T-cell (primary cell): ENCODE measurements around the gene PDXP. TPM values are rescaled to one million over a fixed set of nuclear protein-coding genes. Genes with fewer than 3 reads are reported as not detected.
"Not testable (repeated sequence)": the region's sequence is repeated elsewhere in the genome, so short reads cannot be mapped to it uniquely, and the experiment has no call there.

ENCODE experiments used
- ATAC-seq, 4 experiments: fragments of 200-7000 bp in 3 of 4; fragments of 150-1000 bp in 1 of 4; cut with Tn5 transposase; replicated peaks in 1 of 4; 1 replicate in 3 of 4; 2 replicates in 1 of 4; pipeline ENCODE4 v1.10.0; 2021; ENCODE audit warnings: moderate library complexity in 3 of 4, mild to moderate bottlenecking in 2 of 4, moderate number of reproducible peaks in 1 of 4
- CTCF ChIA-PET, 2 donors: fragments of 300-600 bp; sonication (Branson Sonifier 250); formaldehyde crosslinking; loops; one replicate each; lab custom pipeline; 2022; ENCODE audit warnings: antibody characterized with exemption in 2 of 2; lab: Charles Lee
- POLR2A ChIA-PET, 2 donors: fragments of 300-600 bp; sonication (Branson Sonifier 250); formaldehyde crosslinking; loops; one replicate each; lab custom pipeline; 2022; ENCODE audit warnings: antibody characterized with exemption in 2 of 2; lab: Charles Lee
- DNase-seq, 35 experiments: peaks; one replicate each; pipeline versions ENCODE4 v3.0.0 to v3.0.0-alpha.2; 2013 to 2023
- H3K27ac ChIP-seq: one replicate; pipeline ENCODE4 v1.5.1; 2013; ENCODE audit warnings: low read length
- H3K27me3 ChIP-seq, 2 experiments: replicated peaks in 1 of 2; 1 replicate in 1 of 2; 2 replicates in 1 of 2; pipeline versions ENCODE4 v1.6.1 to v1.7.0; 2013; ENCODE audit warnings: low read length in 1 of 2, mixed read lengths in 1 of 2; ENCODE audit not compliant: control insufficient read depth in 2 of 2, insufficient read depth in 2 of 2; ENCODE audit errors: extremely low read depth in 1 of 2
- H3K36me3 ChIP-seq, 2 donors: 1 replicate in 1 of 2; 2 replicates in 1 of 2; pipeline versions ENCODE4 v1.6.1 to v1.7.0; 2013; ENCODE audit warnings: low read length in 1 of 2; ENCODE audit not compliant: control insufficient read depth in 2 of 2, insufficient read depth in 1 of 2; ENCODE audit errors: extremely low read depth in 1 of 2
- H3K4me1 ChIP-seq, 2 experiments: 1 replicate in 1 of 2; 2 replicates in 1 of 2; pipeline versions ENCODE4 v1.6.1 to v1.7.0; 2013; ENCODE audit warnings: low read length in 2 of 2, mixed read lengths in 1 of 2; ENCODE audit not compliant: insufficient read depth in 2 of 2, control insufficient read depth in 1 of 2; ENCODE audit errors: extremely low read depth in 1 of 2
- H3K4me3 ChIP-seq, 2 donors: 1 replicate in 1 of 2; 2 replicates in 1 of 2; pipeline versions ENCODE4 v1.5.1 to v1.7.0; 2013; ENCODE audit warnings: mild to moderate bottlenecking in 2 of 2, low read length in 1 of 2, moderate library complexity in 1 of 2; ENCODE audit not compliant: control insufficient read depth in 1 of 2; ENCODE audit errors: extremely low read depth in 1 of 2
- H3K9me3 ChIP-seq: 2 replicates; pipeline ENCODE4 v1.7.0; 2013
- H3K27ac Mint-ChIP-seq, 2 donors: one replicate each; pipeline ENCODE4 v1.8.0; 2020 to 2021; ENCODE audit warnings: mild to moderate bottlenecking in 2 of 2, mixed read lengths in 2 of 2
- H3K27me3 Mint-ChIP-seq, 2 donors: one replicate each; pipeline ENCODE4 v1.8.0; 2021 to 2022; ENCODE audit warnings: mixed read lengths in 2 of 2
- H3K36me3 Mint-ChIP-seq: one replicate; pipeline ENCODE4 v1.8.0; 2021; ENCODE audit warnings: mixed read lengths
- H3K4me1 Mint-ChIP-seq, 3 donors: one replicate each; pipeline ENCODE4 v1.8.0; 2020 to 2022; ENCODE audit warnings: mixed read lengths in 3 of 3, mild to moderate bottlenecking in 1 of 3
- H3K4me3 Mint-ChIP-seq, 3 donors: one replicate each; pipeline ENCODE4 v1.8.0; 2020 to 2022; ENCODE audit warnings: mild to moderate bottlenecking in 3 of 3, mixed read lengths in 3 of 3, moderate library complexity in 3 of 3
- H3K9me3 Mint-ChIP-seq, 3 donors: one replicate each; pipeline ENCODE4 v1.8.0; 2020 to 2022; ENCODE audit warnings: mixed read lengths in 3 of 3
- WGBS: methylation state at CpG from one replicate; pipeline ENCODE4 v1.1.5; 2013; ENCODE audit warnings: missing lambda C conversion rate; ENCODE audit not compliant: insufficient coverage; 5-methylcytosine and 5-hydroxymethylcytosine counted together
- total RNA-seq, 35 experiments: library from RNA in 6 of 35; stranded (reverse) in 6 of 35; fragments of 120-200 nt in 1 of 35; gene quantifications; one replicate each; pipeline versions ENCODE4 v1.2.1 to v1.2.4 and lab custom pipeline; 2013 to 2026

Gene PDXP
- total RNA-seq, 5 donors from 2014 or later (not counting 1 experiment from before 2014, with no cell fraction given): 3.1 to 11.3 (median 10.7) TPM

DNA sequence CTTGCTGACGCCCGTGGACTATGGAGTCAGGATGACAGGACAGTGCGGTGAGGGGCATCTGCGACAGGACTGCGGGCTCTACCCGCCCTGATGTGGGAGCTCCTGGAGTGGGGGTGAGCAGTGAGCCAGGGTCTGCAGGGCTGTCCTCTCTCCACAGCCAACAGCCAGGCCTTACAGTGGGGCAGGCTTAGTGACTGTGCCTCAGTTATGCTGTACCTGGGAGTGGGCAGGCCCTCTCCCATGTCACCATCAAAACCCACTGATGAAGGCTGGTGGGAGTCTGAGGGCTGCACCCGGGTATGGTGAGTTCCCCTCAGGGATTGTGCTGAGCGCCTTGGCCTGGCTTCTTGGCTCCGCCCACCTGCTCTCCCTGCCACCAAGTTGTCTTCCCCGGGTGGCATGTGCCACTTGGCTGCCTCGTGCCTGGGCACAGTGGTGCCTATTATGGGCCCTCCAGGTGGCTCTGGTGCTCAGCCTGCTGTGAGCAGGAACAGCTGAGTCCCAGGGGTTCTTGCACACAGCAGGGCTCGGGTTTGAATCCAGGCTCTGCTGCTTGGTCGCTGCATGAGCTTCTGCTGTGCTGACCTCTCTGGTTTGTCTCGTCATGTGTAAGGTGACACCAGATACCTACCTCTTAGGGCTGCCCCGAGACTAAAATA, 34.2 kb downstream of the PDXP start:
- no peak overlapping the region for H3K4me3 Mint-ChIP-seq
- H3K27me3 Mint-ChIP-seq: no peaks in the 10 kb centered on the region
- H3K4me1 Mint-ChIP-seq: peaks cover 23 to 27% (median 24%) of the 10 kb centered on the region in 3 donors
- WGBS: 95% methylated on average over 8 of the region's 15 CpGs
- no peaks in the 10 kb centered on the region for H3K9me3 Mint-ChIP-seq
- ChIA-PET POLR2A (interaction anchor here in 1 of 2 donors (0.6 kb wide), 1 partner anchor 97 kb away, joined by 4 read pairs; no protein-coding TSS in a partner anchor), CTCF (no interaction called here)
- Histone ChIP-seq H3K36me3 (peaks cover 15 to 54% of the 10 kb centered on the region in 2 donors), H3K27me3 (peaks cover 0 to 5% of the 10 kb centered on the region in 2 experiments), H3K27ac (no peak overlapping the region), H3K9me3 (no peaks in the 10 kb centered on the region), H3K4me3 (no peak overlapping the region), H3K4me1 (peaks cover 13 to 32% of the 10 kb centered on the region in 2 experiments)
- no peak for DNase-seq
- H3K36me3 Mint-ChIP-seq: peaks cover 38% of the 10 kb centered on the region
- ATAC-seq: no peak
- H3K27ac Mint-ChIP-seq: no peak overlapping the region

GRCh38 chr22:37694131-37694530, 35.6 kb downstream of the PDXP start:
- H3K27ac ChIP-seq, ATAC-seq, H3K9me3 ChIP-seq, H3K27me3 ChIP-seq, H3K27ac Mint-ChIP-seq, H3K27me3 Mint-ChIP-seq, H3K4me3 Mint-ChIP-seq, POLR2A ChIA-PET, H3K4me3 ChIP-seq, DNase-seq, H3K9me3 Mint-ChIP-seq: not testable (repeated sequence)
- WGBS: 94% methylated on average over 3 of the region's 7 CpGs
- Mint-ChIP-seq H3K4me1 (peaks cover 14 to 19% (median 18%) of the 10 kb centered on the region in 3 donors), H3K36me3 (peaks cover 28% of the 10 kb centered on the region)
- Histone ChIP-seq H3K36me3 (peaks cover 15 to 42% of the 10 kb centered on the region in 2 donors), H3K4me1 (peaks cover 13 to 20% of the 10 kb centered on the region in 2 experiments)
- CTCF ChIA-PET: interaction anchor here (0.6 to 0.7 kb wide), 4 partner anchors 9 to 999 kb away, joined by 3 to 9 read pairs (median 6); no protein-coding TSS in a partner anchor

GRCh38 chr22:37696260-37696656, 37.7 kb downstream of the PDXP start:
- H3K27me3 Mint-ChIP-seq, POLR2A ChIA-PET, DNase-seq, H3K9me3 Mint-ChIP-seq, H3K9me3 ChIP-seq, H3K27me3 ChIP-seq, H3K27ac ChIP-seq: not testable (repeated sequence)
- H3K36me3 Mint-ChIP-seq: peaks cover 19% of the 10 kb centered on the region
- Histone ChIP-seq H3K36me3 (peaks cover 2 to 27% of the 10 kb centered on the region in 2 donors), H3K4me1 (peaks cover 13 to 20% of the 10 kb centered on the region in 2 experiments), H3K4me3 (peak overlapping the region in 1 of 2 donors; percentile 7)
- 25% methylated on average over 4 of the region's 13 CpGs for WGBS
- ATAC-seq: peak in 2 of 4 experiments; percentile 7 to 11
- H3K4me3 Mint-ChIP-seq: peak overlapping the region in 2 of 3 donors; percentile 17 to 64
- CTCF ChIA-PET: interaction anchor here in 1 of 2 donors (1.1 to 2.5 kb wide), 3 partner anchors 53 to 167 kb away, joined by 3 to 7 read pairs (median 7); no protein-coding TSS in a partner anchor
- peak overlapping the region; percentile 5 to 66 for H3K27ac Mint-ChIP-seq
- H3K4me1 Mint-ChIP-seq: peaks cover 14 to 19% (median 16%) of the 10 kb centered on the region in 3 donors

DNA sequence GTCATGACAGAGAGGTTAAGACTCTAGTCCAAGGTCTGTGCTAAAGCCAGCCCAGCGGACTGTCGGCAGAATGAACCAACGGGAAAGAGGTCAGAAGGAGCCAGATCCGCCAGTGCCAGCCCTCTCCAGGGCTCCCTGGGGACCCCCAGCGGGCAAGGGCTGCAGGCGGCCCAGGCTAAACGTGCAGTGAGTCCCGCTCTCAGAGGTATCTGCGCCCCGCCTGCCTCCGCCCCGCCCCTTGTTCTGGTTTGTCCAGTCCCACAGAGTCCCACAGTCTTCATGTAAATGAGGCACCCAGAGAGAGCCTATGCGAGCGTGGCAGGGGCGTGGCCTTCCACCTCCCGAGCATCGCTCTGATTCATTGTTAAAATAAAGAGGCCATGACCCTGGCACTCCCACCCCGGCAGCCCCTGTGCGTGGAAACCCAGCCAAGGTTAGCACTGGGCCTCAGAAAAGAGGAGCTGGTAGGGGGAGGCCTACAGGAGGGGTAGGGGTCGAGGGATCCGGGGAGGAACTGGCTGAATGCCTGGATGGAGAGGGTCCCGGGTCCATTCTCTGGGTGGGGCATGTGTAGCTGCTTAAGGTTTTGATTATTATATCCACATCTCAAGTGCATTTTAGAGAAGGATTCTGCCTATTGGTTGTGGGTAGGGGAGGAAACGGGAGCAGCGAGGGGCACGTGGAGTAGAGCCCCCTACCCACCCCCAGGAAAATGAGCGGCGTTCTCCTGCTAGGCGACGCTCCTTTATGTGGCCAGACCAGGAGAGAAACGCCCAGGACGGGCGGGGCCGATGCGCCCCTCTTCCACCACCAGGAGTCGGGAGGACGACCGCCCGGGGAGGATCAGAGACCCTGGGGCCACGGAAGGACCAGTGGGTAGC, 38.4 kb downstream of the PDXP start, which contains the start of gene TRIOBP:
Gene TRIOBP (plus strand): TSS at position 392 of the 881 bp plus-strand sequence. CDS start 4,318 bp downstream, outside the sequence.
- POLR2A ChIA-PET: no interaction called here
- 37% methylated on average over 24 of the region's 39 CpGs for WGBS

DNA sequence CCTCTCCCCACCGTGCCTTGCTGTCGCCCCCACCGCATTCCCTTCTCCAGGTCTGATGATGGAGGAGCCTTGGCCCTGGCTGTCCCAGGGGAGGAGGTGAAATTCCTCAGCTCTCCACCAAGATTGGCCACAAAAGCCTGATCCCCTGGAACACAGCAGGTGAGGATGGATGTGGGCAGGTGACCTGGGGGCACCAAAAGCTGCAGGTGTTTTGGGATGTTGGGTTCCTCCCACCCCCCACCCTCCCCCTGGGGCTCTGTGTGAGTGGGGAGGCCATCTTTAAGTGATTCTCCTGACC, 39.0 kb downstream of the PDXP start:
- Histone ChIP-seq H3K36me3 (peaks cover 0 to 14% of the 10 kb centered on the region in 2 donors), H3K27ac (no peak overlapping the region), H3K4me3 (no peak overlapping the region), H3K9me3 (no peaks in the 10 kb centered on the region), H3K4me1 (peaks cover 13 to 20% of the 10 kb centered on the region in 2 experiments), H3K27me3 (peaks cover 0 to 5% of the 10 kb centered on the region in 2 experiments)
- Mint-ChIP-seq H3K27me3 (no peaks in the 10 kb centered on the region), H3K36me3 (peaks cover 16% of the 10 kb centered on the region), H3K9me3 (no peaks in the 10 kb centered on the region), H3K27ac (no peak overlapping the region), H3K4me3 (no peak overlapping the region), H3K4me1 (peaks cover 14 to 19% (median 16%) of the 10 kb centered on the region in 3 donors)
- CTCF ChIA-PET: interaction anchor here (0.7 to 2.5 kb wide), 3 partner anchors 54 to 204 kb away, joined by 3 to 7 read pairs (median 5); no protein-coding TSS in a partner anchor
- POLR2A ChIA-PET: no interaction called here
- 43% methylated on average over 1 of the region's 3 CpGs for WGBS
- DNase-seq (no peak), ATAC-seq (no peak)

More for the DNA sequence above, 38.4 kb downstream of the PDXP start, which contains the start of gene TRIOBP:
- Histone ChIP-seq H3K36me3 (peaks cover 0 to 20% of the 10 kb centered on the region in 2 donors), H3K27ac (no peak within 1 kb of the TSS), H3K27me3 (peaks cover 0 to 5% of the 10 kb centered on the region in 2 experiments), H3K4me1 (peaks cover 13 to 20% of the 10 kb centered on the region in 2 experiments), H3K9me3 (no peaks in the 10 kb centered on the region), H3K4me3 (peak within 1 kb of the TSS in 1 of 2 donors; percentile 7)
- no peaks in the 10 kb centered on the region for H3K27me3 Mint-ChIP-seq
- H3K9me3 Mint-ChIP-seq: no peaks in the 10 kb centered on the region
- peaks cover 14 to 19% (median 16%) of the 10 kb centered on the region in 3 donors for H3K4me1 Mint-ChIP-seq
- DNase-seq (peak; percentile 44 to 95 (median 86)), ATAC-seq (peak; percentile 96 to 98 (median 98))
- H3K27ac Mint-ChIP-seq: peak within 1 kb of the TSS; percentile 46 to 66
- peaks cover 19% of the 10 kb centered on the region for H3K36me3 Mint-ChIP-seq
- peak within 1 kb of the TSS in 2 of 3 donors; percentile 17 to 64 for H3K4me3 Mint-ChIP-seq
- CTCF ChIA-PET: interaction anchor here (0.7 to 2.5 kb wide), 3 partner anchors 54 to 166 kb away, joined by 3 to 7 read pairs (median 7); no protein-coding TSS in a partner anchor
